ENCODE results near the gene CTSD.

Gene CTSD

DNA sequence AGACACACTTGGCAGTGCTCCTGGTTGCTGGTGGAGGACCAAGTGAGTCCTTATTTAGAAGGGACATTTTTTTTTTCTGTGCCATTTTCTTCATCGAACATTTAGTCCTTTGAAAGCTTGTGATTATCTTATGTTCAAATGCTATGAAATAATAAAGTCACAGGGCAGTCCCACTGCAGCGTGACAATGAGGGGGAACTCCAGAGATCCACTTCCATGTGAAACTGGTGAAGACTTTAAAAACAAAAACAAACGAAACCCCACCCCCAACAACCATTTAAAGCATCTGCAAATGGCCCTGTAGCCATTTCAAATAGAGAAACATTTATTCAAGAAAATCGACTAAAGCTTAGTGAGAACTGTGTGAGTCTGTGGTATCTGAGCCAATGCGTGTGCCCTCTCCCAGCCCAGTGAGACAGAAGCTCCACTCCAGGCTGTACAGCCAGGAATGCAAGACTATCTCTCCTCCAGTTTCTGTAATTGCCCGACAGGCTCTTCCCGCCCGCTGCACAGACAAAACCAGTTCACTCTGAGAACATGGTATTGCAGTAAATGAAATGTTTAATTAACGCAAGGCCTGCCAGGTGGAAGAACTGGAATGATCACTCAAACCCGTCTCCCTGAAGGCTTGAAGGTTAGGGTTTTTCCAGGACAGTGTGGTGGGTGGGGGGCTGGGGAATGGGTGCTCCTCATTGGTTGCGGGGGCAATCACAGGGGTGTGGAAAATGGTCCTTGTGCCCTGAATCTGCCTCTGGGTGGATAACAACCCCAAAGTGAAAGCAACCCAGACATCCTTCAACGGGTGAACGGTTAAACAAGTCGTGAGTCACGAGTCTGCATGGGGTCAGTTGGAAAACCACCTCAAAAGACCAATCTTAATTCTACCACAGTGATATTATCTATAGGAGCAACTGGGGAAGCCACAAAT is 58.3 kb downstream of the CTSD start:
- H3K27ac ChIP-seq = no peak overlapping the region
- TF ChIP-seq, protein P1, sequence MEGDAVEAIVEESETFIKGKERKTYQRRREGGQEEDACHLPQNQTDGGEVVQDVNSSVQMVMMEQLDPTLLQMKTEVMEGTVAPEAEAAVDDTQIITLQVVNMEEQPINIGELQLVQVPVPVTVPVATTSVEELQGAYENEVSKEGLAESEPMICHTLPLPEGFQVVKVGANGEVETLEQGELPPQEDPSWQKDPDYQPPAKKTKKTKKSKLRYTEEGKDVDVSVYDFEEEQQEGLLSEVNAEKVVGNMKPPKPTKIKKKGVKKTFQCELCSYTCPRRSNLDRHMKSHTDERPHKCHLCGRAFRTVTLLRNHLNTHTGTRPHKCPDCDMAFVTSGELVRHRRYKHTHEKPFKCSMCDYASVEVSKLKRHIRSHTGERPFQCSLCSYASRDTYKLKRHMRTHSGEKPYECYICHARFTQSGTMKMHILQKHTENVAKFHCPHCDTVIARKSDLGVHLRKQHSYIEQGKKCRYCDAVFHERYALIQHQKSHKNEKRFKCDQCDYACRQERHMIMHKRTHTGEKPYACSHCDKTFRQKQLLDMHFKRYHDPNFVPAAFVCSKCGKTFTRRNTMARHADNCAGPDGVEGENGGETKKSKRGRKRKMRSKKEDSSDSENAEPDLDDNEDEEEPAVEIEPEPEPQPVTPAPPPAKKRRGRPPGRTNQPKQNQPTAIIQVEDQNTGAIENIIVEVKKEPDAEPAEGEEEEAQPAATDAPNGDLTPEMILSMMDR (conservative IDR thresholded peaks at IDR 0.05) = no peak

DNA sequence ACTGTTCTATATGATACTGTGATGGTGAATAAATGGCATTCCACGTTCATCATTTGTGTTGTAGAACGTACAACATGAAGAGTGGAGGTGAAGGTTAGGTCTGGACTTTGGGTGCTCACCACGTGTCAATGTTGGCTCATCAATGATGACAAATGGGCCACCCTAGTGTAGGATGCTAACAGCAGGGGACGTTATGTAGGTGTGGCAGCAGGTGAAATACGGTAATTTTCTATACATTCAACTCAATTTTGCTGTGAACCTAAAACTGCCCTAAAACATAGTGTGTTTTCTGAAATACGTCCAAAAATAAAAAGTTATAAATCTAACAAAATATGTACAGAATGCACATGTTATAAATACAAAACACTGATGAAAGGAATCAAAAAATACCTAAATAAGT is 60.6 kb downstream of the CTSD start:
- TF ChIP-seq, protein P1 (conservative IDR thresholded peaks at IDR 0.05) = no peak
- no peak overlapping the region for H3K27ac ChIP-seq
